Activated CD8-positive, alpha-beta memory T cell treated with anti-CD3 and anti-CD28 coated beads for 36 hours (primary cell): Measurements from ENCODE around the gene PTPRN2. TPM values are rescaled to one million over a fixed set of nuclear protein-coding genes. Genes with fewer than 3 reads are reported as not detected.

Experiments
- CTCF ChIA-PET: fragments of 350-600 bp; sonication (Branson Sonifier 250); formaldehyde crosslinking; loops from one replicate; lab custom pipeline; 2021; ENCODE audit warnings: antibody characterized with exemption; lab: Charles Lee
- POLR2A ChIA-PET: fragments of 350-600 bp; sonication (Branson Sonifier 250); formaldehyde crosslinking; loops from one replicate; lab custom pipeline; 2021; ENCODE audit warnings: antibody characterized with exemption; lab: Charles Lee
- total RNA-seq, 2 experiments: library from RNA; stranded (reverse); gene quantifications; one replicate each; pipeline ENCODE4 v1.2.3, GENCODE V29; 2021

Gene PTPRN2
- total RNA-seq, 2 experiments from 2014 or later: 0.36 to 0.44 TPM

- POLR2A ChIA-PET: no interaction called here
- CTCF ChIA-PET: no interaction called here
These were observed 899.6 kb downstream of the PTPRN2 start for GRCh38 chr7:157687845-157688532.

GRCh38 chr7:157687158-157687557, 900.5 kb downstream of the PTPRN2 start:
- POLR2A ChIA-PET: no interaction called here
- CTCF ChIA-PET: no interaction called here

DNA sequence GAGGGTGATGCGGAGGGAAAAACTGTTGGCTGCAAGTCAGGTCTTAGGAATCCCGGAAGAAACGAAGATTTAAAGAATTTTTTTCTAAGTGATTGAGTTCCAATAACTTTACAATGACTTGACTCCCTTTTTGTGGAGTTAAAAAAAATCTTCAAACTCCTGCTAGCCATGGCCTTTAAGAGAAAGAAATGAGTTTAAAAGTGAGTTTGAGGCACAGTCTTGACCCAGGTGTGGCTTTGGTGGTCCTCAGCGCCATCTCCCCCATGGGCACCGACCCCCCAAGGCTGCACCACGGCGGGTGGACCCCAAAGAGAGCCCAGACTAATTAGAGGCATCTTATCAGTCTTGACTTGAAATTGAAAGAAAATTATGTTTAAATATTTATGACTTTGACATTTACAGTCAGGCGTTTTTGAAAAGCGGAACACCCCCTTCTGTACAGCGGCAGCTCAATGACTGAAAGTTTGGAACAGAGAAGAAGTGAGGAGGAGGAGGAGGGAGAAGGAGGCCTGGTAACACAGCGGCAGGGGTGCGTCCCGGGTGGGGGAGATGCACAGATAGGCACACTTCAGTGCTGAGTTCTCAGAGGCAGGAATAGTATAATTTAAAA, 901.2 kb downstream of the PTPRN2 start:
- ChIA-PET POLR2A (no interaction called here), CTCF (no interaction called here)

GRCh38 chr7:157685430-157686284, 902.0 kb downstream of the PTPRN2 start:
- CTCF ChIA-PET: no interaction called here
- POLR2A ChIA-PET: no interaction called here

DNA sequence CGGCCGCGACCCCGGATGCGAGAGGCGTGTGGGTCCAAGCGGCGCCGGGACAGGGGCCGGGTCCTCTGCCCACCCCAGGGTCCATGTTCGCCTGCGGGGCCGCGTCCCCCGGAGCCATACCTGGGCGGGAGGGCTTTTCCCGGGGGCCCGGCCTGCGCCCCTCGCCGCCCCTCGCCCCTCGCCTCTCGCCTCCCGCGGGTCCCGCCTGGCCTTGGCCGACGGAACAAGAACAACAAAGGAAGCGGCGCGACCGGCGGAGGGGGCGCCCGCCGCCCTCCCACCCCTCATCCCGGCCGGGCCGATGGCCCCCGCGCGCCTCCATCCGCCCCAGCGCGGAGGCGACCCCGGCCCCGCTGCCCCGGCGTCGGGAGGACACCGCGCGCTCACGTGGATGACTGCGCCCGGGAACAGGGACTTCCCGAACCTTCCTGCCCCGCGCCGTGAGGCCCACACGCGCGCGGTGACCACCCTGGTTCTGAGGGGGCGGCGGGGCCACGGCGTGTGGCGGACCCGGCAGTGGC, 902.7 kb downstream of the PTPRN2 start:
- CTCF ChIA-PET: no interaction called here
- POLR2A ChIA-PET: no interaction called here

GRCh38 chr7:157684157-157684908, 903.3 kb downstream of the PTPRN2 start:
- ChIA-PET CTCF (no interaction called here), POLR2A (no interaction called here)

GRCh38 chr7:157683747-157684156, 903.9 kb downstream of the PTPRN2 start:
- ChIA-PET CTCF (no interaction called here), POLR2A (no interaction called here)

GRCh38 chr7:157682946-157683746, 904.5 kb downstream of the PTPRN2 start:
- ChIA-PET POLR2A (no interaction called here), CTCF (no interaction called here)

DNA sequence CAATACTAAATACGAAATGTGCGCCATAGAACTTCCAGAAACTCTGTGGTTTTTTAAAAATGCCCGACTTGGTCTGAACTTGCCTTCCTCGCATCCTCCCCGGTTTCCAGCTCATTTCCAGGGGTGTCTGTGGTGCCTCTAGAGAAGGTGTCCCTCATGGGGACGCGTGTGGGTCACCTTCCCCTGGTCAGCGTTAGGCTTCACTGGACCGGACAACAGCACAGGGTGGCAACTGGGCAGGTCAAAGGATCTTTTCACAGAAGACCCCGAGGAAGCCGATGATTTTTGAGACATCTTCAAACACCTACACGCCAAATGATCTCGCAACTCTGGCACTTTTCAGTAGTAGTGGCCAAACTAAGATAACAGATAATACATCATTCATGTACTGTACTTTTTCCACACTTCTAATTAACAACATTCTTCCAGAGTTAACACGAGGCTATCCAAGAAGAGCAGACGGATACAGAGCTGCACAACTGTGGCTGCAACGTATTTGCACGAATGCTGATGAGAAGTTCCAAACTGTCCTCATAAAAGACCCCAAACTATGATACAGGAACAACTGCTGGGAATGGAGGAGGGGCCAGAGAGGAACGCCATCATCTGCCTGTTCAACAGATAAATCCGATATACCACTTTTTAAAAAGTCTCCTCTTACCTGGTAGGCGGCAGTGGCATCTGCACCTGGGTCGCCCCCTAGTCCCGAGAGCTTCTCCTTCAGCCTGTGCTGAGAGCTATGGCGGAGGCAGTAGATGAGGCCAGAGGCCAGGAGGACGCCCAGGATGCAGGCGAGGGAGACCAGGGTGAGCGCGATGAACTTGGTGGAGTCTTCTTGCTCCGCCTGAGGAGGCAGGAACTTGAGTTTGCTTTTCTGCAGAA, 905.3 kb downstream of the PTPRN2 start:
- POLR2A ChIA-PET: no interaction called here

DNA sequence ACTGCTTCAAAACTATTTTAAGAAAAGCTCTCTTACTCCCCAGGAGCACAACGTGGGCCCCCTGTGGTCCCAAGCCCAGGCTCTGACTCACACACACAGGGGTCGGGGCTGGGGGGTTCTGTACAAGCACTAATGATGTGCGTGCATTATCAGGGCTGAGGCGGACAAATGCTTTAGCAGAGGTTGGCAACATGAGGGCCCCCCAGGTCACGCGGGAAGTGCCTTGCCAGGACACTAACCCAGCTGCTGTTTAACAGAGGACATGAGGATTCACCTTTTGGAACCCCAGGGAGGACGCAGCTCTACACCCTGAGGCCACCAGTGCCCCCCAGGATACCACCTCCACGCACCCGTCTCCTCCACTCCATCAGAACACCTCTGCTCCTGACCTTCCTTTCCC, 908.0 kb downstream of the PTPRN2 start:
- POLR2A ChIA-PET: no interaction called here
- CTCF ChIA-PET: no interaction called here

More for the DNA sequence above, 905.3 kb downstream of the PTPRN2 start:
- CTCF ChIA-PET: interaction anchor here (0.6 kb wide), 1 partner anchor 817 kb away, joined by 3 read pairs; no protein-coding TSS in a partner anchor

DNA sequence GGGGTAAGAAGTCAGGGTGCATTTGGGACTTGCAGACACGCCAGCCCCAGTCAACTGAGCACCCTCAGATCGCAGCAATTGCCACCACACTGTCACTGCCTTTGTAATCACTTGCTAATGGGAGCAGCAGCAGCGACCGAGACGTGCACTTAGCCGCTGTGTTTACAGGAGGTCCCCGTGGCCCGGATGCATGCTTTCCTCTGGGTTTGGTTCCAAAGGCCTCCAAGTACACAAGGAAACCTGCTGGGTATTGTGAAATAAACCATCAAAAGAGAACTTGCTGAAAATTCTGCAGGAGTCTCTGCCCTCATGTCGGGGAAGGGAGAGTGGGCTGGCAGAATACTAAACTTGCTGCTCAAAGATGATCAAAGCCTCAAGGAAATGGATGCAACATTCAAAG, 909.1 kb downstream of the PTPRN2 start:
- CTCF ChIA-PET: no interaction called here
- POLR2A ChIA-PET: no interaction called here

DNA sequence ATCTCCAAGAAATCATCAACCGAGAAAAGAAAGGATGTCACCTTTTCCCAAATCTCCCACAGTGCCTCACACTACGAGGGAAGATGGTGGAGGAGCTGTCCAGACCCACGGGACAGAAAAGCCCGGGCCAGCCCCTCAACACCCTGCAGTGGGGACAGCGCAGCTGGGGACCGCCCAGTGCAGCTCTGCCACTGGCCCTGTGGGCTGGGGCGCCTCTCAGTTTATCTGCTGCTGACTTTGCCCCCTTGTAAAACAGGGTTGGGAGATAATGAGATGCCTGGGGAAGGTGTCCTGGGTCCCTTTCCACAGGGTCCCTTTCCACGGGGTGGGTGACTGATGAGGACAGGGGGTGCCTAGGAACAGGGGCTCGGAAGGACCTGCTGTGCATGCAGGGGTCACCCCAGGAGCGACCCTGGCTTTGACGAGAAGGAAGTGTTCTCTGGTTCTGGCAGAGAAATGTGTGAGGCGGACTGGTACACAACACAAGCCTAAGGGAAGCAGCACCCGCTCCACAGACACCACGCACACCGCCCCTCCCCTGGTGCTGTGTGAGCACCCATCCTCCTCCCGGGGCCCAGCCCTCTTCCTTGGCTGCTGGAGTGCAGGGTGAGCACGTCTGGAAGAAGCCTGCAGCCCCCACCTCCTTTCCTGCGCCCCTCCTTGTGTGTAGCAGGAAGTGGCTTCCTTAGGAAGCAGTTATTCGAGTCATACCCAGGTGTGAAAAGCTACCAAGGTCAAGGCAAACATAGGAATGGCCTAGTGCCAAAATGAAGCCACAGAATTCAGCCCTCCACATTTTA, 911.0 kb downstream of the PTPRN2 start:
- CTCF ChIA-PET: no interaction called here
- POLR2A ChIA-PET: no interaction called here

GRCh38 chr7:157676001-157676400, 911.6 kb downstream of the PTPRN2 start:
- ChIA-PET POLR2A (no interaction called here), CTCF (no interaction called here)

GRCh38 chr7:157675427-157675927, 912.1 kb downstream of the PTPRN2 start:
- ChIA-PET CTCF (no interaction called here), POLR2A (no interaction called here)

- ChIA-PET CTCF (no interaction called here), POLR2A (no interaction called here)
These were observed 912.8 kb downstream of the PTPRN2 start for GRCh38 chr7:157674715-157675426.

DNA sequence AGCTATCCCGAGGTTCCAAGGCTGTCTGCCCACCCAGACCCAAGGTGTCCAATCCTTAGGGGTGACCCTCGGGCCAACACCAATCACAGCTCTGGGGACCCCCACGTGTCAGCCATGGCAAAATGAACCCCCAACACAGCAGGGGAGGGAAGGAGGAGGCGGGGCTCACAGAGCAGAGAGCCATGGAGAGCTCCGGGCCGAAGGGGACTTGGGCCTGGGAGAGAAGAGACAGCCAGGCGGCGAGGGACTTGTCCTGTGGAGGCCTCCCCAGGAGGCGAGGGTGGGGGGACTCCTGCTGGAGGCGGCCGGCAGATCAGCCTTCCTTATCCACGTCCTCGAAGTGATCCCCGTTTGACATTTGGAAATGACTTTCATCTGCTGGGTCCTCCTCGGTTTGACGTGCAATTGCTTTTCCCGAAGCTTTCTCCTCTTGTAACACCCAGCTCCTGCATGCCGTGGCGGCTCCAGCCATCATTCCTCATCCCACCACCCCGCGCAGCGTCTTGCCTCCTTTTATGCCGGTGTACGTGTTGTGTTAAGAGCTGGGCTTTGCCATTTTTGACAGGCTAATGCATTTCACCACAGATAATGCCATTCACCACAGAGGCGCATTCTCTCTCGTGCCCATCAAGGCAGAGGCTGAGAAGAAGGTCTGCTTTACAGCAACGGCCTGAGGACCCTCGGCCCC, 913.5 kb downstream of the PTPRN2 start:
- ChIA-PET CTCF (no interaction called here), POLR2A (no interaction called here)
